ENCODE measurements around the gene PTPRD. TPM values are rescaled to one million over a fixed set of nuclear protein-coding genes. Genes with fewer than 3 reads are reported as not detected.

Gene PTPRD
- total RNA-seq, 1 donor from 2014 or later = 6.9 TPM

DNA sequence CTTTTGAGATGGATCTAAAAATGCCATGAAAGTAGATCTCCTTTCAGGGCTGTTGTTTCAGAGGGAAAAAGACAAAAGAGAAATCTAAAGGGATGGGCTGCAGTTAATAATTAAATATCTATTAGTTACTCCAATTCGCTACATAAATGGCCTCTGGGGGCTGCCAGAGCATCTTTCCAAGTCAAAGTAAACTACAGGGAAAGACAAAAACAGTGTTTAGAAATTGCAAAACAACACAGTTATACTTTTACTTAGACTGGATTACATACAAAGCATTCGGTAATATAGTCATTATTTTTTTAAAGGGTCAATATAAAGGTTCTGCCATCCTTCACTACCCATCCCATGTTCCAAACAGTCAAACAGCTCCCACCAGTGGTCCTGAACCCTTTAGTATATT lies 1959.7 kb downstream of the PTPRD start:
- H3K9me3 ChIP-seq = no peaks in the 10 kb centered on the region
- DNase-seq (ENCODE audit: low spot score in 2 of 2) = no peak
- intact Hi-C loops (cut with DNase I) = no loop called here
- H3K27me3 ChIP-seq = no peaks in the 10 kb centered on the region
- peaks cover 0 to 2% of the 10 kb centered on the region in 2 donors for H3K4me1 ChIP-seq
- TF ChIP-seq, protein P1, sequence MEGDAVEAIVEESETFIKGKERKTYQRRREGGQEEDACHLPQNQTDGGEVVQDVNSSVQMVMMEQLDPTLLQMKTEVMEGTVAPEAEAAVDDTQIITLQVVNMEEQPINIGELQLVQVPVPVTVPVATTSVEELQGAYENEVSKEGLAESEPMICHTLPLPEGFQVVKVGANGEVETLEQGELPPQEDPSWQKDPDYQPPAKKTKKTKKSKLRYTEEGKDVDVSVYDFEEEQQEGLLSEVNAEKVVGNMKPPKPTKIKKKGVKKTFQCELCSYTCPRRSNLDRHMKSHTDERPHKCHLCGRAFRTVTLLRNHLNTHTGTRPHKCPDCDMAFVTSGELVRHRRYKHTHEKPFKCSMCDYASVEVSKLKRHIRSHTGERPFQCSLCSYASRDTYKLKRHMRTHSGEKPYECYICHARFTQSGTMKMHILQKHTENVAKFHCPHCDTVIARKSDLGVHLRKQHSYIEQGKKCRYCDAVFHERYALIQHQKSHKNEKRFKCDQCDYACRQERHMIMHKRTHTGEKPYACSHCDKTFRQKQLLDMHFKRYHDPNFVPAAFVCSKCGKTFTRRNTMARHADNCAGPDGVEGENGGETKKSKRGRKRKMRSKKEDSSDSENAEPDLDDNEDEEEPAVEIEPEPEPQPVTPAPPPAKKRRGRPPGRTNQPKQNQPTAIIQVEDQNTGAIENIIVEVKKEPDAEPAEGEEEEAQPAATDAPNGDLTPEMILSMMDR (IDR thresholded peaks at IDR 0.05) = no peak
- H3K27ac ChIP-seq = no peak overlapping the region
- no peak overlapping the region for H3K4me3 ChIP-seq
- no peaks in the 10 kb centered on the region for H3K36me3 ChIP-seq

DNA sequence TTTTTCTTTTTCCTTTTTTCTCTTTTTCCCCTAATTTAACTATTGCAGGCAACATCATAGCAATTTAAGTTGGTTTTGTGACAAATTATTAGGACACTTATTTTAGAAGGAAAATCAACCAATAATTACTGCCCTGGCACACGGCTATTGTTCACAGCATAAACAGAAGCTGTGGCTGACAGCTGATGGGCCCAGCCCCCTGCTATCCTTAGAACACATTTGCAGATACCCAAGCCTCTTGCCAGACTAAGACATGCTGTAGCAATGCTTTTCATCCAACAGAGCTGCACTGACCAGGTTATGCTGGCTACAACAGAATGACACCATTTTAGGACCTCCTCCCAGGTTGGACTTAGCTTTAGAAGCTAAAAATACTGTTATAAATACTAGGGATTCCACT lies 1960.5 kb downstream of the PTPRD start:
- Histone ChIP-seq H3K4me3 (no peak overlapping the region), H3K36me3 (no peaks in the 10 kb centered on the region), H3K4me1 (peaks cover 0 to 2% of the 10 kb centered on the region in 2 donors), H3K27me3 (no peaks in the 10 kb centered on the region), H3K27ac (no peak overlapping the region), H3K9me3 (no peaks in the 10 kb centered on the region)
- DNase-seq (ENCODE audit: low spot score in 2 of 2) = no peak
- intact Hi-C loops (cut with DNase I) = no loop called here
- TF ChIP-seq, protein P1 (IDR thresholded peaks at IDR 0.05) = no peak

DNA sequence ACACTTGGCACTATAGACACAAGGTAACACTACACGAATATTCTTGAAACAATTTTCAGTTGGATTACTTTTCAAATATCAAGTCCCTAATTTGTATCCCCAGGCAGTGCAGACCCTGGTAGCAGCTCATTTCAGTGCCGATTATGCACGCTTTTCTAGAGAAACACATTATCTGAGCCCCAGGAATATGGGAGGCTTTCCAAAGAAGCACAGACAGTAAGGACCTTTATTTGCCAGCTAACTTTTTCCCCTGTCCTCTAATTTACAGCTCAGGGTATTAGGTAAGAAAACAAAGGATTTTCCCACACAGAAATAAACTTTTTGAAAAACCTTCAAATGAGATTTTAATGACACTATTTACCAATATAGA lies 1961.0 kb downstream of the PTPRD start:
- Histone ChIP-seq H3K27ac (no peak overlapping the region), H3K4me1 (peaks cover 0 to 2% of the 10 kb centered on the region in 2 donors), H3K9me3 (no peaks in the 10 kb centered on the region), H3K27me3 (no peaks in the 10 kb centered on the region), H3K4me3 (no peak overlapping the region), H3K36me3 (no peaks in the 10 kb centered on the region)
- TF ChIP-seq, protein P1 (IDR thresholded peaks at IDR 0.05) = no peak
- intact Hi-C loops (cut with DNase I) = no loop called here
- DNase-seq (ENCODE audit: low spot score in 2 of 2) = no peak

DNA sequence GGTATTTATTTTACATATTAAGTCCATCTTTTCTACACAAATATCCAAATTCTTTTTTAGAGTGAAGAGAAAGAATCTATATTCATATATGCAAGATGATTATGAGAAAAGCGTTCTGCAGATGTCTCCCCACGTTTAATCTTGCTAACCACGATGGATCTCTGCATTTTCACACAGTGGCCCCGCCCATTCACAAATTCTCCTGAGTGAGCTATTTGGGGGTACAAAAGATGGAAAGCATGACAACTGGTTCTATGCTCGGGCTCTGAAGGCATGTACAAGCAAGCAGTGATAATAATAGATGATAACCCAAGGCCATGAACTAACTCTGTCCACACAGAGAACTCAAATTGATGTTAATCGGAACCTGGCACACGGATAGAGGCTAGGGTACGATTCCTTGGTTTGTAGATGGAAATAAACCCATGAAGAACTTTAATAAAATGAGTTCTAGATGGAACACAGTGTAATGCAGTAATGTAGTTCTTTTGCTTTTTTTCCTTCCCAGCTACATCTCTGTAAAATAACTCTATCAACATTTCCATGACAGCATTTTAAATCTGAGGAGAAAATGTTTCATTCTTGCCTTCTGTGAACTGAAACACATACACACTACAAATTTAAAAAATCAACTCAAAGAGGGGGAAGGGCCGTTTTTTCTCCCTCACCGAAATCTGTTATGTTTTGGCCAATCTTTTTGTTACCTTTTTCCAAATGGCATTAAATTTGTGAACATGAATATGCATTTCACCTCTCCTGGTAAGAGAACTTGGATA lies 1961.5 kb downstream of the PTPRD start:
- Histone ChIP-seq H3K4me3 (no peak overlapping the region), H3K27ac (no peak overlapping the region), H3K27me3 (no peaks in the 10 kb centered on the region), H3K4me1 (peaks cover 0 to 2% of the 10 kb centered on the region in 2 donors), H3K36me3 (no peaks in the 10 kb centered on the region), H3K9me3 (no peaks in the 10 kb centered on the region)
- intact Hi-C loops (cut with DNase I) = no loop called here
- no peak for DNase-seq (ENCODE audit: low spot score in 2 of 2)
- TF ChIP-seq, protein P1 (IDR thresholded peaks at IDR 0.05) = no peak

DNA sequence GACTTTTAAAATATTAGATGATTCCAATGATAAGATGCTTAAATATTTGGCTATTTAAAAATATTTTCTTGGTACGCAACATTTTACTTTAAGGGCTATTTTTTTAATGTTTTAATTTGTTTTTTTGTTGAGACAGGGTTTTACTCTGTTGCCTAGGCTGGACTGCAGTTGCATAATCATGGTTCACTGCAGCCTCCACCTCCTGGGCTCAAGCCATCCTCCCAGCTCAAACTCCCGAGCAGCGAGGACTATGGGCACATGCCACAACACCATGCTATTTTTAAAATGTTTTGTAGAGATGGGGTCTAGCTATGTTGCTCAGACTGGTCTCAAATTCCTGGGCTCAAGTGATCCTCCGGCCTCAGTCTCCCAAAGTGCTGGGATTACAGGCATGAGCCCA lies 1963.0 kb downstream of the PTPRD start:
- intact Hi-C loops (cut with DNase I) = no loop called here
- DNase-seq (ENCODE audit: low spot score in 2 of 2) = no peak
- H3K4me3 ChIP-seq = no peak overlapping the region
- H3K36me3 ChIP-seq = no peaks in the 10 kb centered on the region
- H3K4me1 ChIP-seq = peaks cover 0 to 2% of the 10 kb centered on the region in 2 donors
- no peaks in the 10 kb centered on the region for H3K27me3 ChIP-seq
- H3K9me3 ChIP-seq = no peaks in the 10 kb centered on the region
- no peak overlapping the region for H3K27ac ChIP-seq
- TF ChIP-seq, protein P1 (IDR thresholded peaks at IDR 0.05) = no peak
